Fibroblast of mammary gland (primary cell): ENCODE data around the gene ACADVL.

ENCODE experiments used
- DNase-seq: peaks from one replicate; pipeline ENCODE4 v3.0.0-alpha.2; 2010; ENCODE audit warnings: low read depth
- H3K4me3 ChIP-seq: 2 replicates; pipeline ENCODE4 v1.5.1; 2011; ENCODE audit warnings: low read depth, mild to moderate bottlenecking, low read length, moderate library complexity; ENCODE audit not compliant: control insufficient read depth
- TF ChIP-seq, protein P1 (sequence below): conservative IDR thresholded peaks from 2 replicates; pipeline ENCODE4 v1.5.1; 2011; ENCODE audit warnings: low read depth, low read length, inconsistent platforms; ENCODE audit not compliant: control insufficient read depth, insufficient read depth

The ACADVL gene

DNA sequence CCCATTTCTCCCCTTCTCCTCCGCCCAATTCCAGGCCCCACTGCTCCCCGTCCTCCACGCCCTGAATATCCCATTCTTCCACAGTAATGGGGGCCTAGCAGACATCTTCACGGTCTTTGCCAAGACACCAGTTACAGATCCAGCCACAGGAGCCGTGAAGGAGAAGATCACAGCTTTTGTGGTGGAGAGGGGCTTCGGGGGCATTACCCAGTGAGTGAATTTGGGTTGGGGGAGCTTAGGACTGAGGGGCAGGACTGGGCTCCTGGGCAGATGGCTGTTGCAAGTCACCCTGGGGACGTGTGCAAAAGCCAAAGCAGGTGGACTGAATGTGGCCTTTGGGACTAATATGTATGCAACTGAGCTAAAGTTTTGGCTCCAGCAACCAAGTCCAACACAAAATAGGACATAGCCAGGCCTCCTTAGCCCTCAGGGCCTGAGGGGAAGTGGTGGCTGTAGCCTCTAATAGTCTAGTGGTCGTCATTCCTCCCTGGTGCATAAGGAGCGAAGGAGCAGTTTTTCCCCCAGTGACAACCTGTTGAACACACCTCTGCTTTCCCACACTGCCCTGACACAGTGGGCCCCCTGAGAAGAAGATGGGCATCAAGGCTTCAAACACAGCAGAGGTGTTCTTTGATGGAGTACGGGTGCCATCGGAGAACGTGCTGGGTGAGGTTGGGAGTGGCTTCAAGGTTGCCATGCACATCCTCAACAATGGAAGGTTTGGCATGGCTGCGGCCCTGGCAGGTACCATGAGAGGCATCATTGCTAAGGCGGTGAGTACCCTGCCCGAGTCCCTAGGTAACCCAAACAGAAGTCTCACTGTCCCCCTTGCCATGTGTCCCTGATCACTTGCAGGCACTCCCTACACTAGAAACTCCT lies 2.6 kb downstream of the ACADVL start:
- no peak for DNase-seq
- TF ChIP-seq, protein P1, sequence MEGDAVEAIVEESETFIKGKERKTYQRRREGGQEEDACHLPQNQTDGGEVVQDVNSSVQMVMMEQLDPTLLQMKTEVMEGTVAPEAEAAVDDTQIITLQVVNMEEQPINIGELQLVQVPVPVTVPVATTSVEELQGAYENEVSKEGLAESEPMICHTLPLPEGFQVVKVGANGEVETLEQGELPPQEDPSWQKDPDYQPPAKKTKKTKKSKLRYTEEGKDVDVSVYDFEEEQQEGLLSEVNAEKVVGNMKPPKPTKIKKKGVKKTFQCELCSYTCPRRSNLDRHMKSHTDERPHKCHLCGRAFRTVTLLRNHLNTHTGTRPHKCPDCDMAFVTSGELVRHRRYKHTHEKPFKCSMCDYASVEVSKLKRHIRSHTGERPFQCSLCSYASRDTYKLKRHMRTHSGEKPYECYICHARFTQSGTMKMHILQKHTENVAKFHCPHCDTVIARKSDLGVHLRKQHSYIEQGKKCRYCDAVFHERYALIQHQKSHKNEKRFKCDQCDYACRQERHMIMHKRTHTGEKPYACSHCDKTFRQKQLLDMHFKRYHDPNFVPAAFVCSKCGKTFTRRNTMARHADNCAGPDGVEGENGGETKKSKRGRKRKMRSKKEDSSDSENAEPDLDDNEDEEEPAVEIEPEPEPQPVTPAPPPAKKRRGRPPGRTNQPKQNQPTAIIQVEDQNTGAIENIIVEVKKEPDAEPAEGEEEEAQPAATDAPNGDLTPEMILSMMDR = no peak
- no peak overlapping the region for H3K4me3 ChIP-seq

DNA sequence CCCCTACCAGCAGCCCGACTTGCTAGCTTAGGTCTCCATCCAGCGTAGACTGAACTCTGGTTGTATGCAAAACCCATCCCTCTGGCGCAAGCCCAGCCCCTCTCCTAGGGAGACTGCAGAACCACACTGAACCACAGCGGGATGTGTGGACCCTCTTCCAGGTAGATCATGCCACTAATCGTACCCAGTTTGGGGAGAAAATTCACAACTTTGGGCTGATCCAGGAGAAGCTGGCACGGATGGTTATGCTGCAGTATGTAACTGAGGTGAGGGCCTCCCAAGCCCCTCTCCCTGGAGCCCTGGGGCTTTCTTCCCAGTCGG lies 3.2 kb downstream of the ACADVL start:
- H3K4me3 ChIP-seq = no peak overlapping the region
- TF ChIP-seq, protein P1 = no peak
- DNase-seq = no peak

DNA sequence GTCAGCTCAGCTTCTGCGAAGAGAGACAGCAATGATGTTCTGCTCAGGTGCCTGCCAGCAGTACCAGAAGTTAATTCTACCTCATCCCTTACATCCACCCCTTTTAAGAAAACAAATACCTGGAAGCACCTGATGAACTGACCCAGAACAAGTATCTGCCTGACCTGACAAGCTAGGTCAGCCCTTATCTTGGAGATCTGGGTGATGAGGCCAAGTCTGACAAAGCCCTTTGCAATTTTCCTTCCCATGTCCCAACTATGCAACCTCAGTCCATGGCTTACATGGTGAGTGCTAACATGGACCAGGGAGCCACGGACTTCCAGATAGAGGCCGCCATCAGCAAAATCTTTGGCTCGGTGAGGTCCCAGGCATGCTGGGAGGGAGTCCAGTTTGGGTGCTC lies 3.6 kb downstream of the ACADVL start:
- DNase-seq = no peak
- TF ChIP-seq, protein P1 = no peak
- H3K4me3 ChIP-seq = no peak overlapping the region

DNA sequence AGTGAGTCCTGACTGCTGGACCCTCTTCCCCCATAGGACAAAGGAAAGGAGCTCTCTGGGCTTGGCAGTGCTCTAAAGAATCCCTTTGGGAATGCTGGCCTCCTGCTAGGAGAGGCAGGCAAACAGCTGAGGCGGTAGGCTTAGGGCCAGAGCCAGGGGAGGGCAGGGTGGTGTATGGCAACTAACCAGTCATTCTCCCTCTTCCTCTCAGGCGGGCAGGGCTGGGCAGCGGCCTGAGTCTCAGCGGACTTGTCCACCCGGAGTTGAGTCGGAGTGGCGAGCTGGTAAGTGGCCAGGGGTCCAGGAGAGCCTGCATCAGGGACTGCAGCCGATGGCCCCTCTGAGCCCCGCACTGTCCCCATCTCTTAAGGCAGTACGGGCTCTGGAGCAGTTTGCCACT lies 4.4 kb downstream of the ACADVL start:
- no peak overlapping the region for H3K4me3 ChIP-seq
- DNase-seq = no peak

DNA sequence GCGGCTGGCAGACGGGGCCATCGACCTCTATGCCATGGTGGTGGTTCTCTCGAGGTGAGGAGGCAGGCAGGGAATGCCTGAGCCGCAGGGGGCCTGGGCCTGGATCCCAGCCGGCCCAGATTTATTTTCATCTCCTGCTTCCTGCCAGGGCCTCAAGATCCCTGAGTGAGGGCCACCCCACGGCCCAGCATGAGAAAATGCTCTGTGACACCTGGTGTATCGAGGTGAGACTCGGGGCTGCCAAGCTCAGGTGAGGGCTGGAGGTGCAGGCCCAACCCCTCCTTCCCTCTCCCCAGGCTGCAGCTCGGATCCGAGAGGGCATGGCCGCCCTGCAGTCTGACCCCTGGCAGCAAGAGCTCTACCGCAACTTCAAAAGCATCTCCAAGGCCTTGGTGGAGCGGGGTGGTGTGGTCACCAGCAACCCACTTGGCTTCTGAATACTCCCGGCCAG lies 4.9 kb downstream of the ACADVL start:
- TF ChIP-seq, protein P1 = no peak
- no peak for DNase-seq
- no peak overlapping the region for H3K4me3 ChIP-seq

More for the DNA sequence above, 4.4 kb downstream of the ACADVL start:
- TF ChIP-seq, protein P1 = no peak

DNA sequence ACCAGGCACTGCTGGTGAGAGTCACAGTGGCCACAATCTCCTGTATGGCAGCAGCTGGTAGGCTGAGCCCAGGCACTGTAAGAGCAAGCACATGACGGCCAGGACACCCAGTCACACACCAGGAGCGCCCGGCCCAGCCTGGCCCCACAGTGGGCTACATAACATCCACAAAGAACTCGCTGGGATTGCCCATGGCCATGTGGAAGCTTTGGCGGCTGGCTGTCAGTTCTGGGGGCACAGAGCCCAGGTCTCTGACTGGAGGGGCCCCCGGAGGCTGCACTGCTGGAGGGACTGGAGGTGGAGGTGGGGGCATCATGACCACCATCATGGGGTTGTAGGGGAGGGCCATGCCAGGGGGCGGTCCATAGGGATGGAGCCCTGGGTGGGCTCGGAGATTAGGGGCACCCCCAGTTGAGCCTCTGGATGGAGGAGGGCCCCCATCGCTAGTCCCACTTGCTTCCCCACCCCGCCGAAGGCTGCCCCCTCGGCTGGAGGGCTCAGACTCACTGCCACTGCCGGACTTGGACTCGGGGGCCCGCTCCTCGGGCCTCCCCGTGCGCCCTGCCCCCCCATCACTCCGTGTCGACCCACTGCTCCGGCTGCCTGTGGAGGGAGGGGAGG lies 6.1 kb downstream of the ACADVL start:
- no peak for DNase-seq
- TF ChIP-seq, protein P1 = no peak
- no peak overlapping the region for H3K4me3 ChIP-seq
